RPMI7951 (cell line): Measurements from ENCODE around the gene CASP12. TPM values are rescaled to one million over a fixed set of nuclear protein-coding genes. Genes with fewer than 3 reads are reported as not detected.
"Not testable (repeated sequence)": the region's sequence is repeated elsewhere in the genome, so short reads cannot be mapped to it uniquely, and the experiment has no call there.

Experiments
- DNase-seq: peaks from one replicate; pipeline ENCODE4 v3.0.0-alpha.2; 2012; ENCODE audit warnings: low read depth
- total RNA-seq: library from RNA; depleted of rRNA; stranded (reverse); fragments of >200 nt; shearing (Covaris generic); gene quantifications from 2 replicates; pipeline ENCODE4 v1.2.3, GENCODE V29; 2014; rRNA removed

Gene CASP12
- not detected in 2 replicates for total RNA-seq

GRCh38 chr11:104897891-104898684 lies at the start of gene CASP12:
Gene CASP12 (minus strand): TSS chr11:104898460.
- DNase-seq = no peak

GRCh38 chr11:104946907-104947306 lies 48.6 kb upstream of the CASP12 start:
- peak; percentile 62 for DNase-seq

GRCh38 chr11:104944076-104944475 lies 45.8 kb upstream of the CASP12 start:
- no peak for DNase-seq

GRCh38 chr11:104943561-104943960 lies 45.3 kb upstream of the CASP12 start:
- DNase-seq = no peak

- no peak for DNase-seq
These were observed 36.3 kb upstream of the CASP12 start for GRCh38 chr11:104934594-104934993.

GRCh38 chr11:104934073-104934472 lies 35.8 kb upstream of the CASP12 start:
- not testable (repeated sequence) for DNase-seq

GRCh38 chr11:104928811-104929210 lies 30.6 kb upstream of the CASP12 start:
- DNase-seq = no peak

- no peak for DNase-seq
These were observed 28.7 kb upstream of the CASP12 start for GRCh38 chr11:104926771-104927611.

GRCh38 chr11:104925850-104926249 lies 27.6 kb upstream of the CASP12 start:
- DNase-seq = no peak

GRCh38 chr11:104918113-104918824 lies 20.0 kb upstream of the CASP12 start:
- peak; percentile 7 for DNase-seq

- no peak for DNase-seq
These were observed 19.2 kb upstream of the CASP12 start for GRCh38 chr11:104917271-104918112.

- no peak for DNase-seq
These were observed 18.2 kb upstream of the CASP12 start for GRCh38 chr11:104916442-104916841.

GRCh38 chr11:104912102-104912501 lies 13.8 kb upstream of the CASP12 start:
- DNase-seq = no peak

GRCh38 chr11:104908186-104908531 lies 9.9 kb upstream of the CASP12 start:
- no peak for DNase-seq

GRCh38 chr11:104907521-104908185 lies 9.4 kb upstream of the CASP12 start:
- DNase-seq = no peak

GRCh38 chr11:104905271-104905670 lies 7.0 kb upstream of the CASP12 start:
- DNase-seq = no peak

- DNase-seq = no peak
These were observed 966 bp upstream of the CASP12 start for GRCh38 chr11:104899226-104899625.

GRCh38 chr11:104898685-104899013 lies 389 bp upstream of the CASP12 start:
- DNase-seq = no peak

- DNase-seq = no peak
These were observed 2.6 kb downstream of the CASP12 start for GRCh38 chr11:104895634-104896033.

GRCh38 chr11:104893876-104894275 lies 4.4 kb downstream of the CASP12 start:
- DNase-seq = no peak
